VCaP (cell line): ENCODE data around the gene ATP6V1C2.
"Not testable (repeated sequence)": the region's sequence is repeated elsewhere in the genome, so short reads cannot be mapped to it uniquely, and the experiment has no call there.

Experiments
- H3K27ac ChIP-seq: fragments of 450-650 bp; 2 replicates; pipeline ENCODE4 v1.5.1; 2017
- TF ChIP-seq, protein P1 (sequence below): fragments of 450-650 bp; conservative IDR thresholded peaks from 2 replicates; pipeline ENCODE4 v1.5.1; 2017; ENCODE audit warnings: mild to moderate bottlenecking, moderate library complexity

Gene ATP6V1C2

DNA sequence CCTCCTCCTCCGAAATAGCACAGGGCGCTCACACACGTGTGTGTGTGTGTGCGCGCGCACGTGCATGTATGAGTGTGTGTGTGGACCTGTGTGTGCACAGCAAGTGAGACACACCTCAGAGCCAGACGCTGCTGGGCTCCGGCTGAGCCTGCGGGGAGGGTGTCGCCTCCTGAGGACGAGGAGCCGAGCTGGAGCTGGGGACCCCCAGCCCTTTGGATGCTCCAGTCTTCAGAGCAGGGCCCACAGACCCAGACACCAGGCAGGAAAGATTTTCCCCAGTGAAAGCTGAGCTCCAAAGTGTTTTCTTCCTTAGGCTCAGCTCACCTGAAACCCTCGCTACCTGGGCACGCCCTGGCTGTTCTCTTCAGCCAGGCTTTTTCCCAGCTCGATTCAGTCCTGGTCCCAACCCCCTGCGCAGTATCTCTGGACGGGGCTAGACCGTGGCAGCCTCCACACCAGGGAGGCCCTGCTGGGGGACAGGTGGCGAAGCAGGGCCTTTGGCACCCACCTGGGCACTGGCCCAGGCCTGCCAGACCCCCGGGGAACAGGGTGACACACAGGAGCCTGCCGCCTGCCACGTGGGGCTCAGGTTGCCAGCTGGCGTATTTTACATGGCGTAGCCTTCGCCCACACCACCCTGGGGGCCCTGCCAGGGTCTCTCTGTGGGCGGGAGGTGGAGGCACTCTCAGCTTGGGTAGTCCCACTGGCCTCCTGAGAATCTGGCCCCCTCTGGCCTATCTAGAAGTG is 55.0 kb downstream of the ATP6V1C2 start:
- TF ChIP-seq, protein P1, sequence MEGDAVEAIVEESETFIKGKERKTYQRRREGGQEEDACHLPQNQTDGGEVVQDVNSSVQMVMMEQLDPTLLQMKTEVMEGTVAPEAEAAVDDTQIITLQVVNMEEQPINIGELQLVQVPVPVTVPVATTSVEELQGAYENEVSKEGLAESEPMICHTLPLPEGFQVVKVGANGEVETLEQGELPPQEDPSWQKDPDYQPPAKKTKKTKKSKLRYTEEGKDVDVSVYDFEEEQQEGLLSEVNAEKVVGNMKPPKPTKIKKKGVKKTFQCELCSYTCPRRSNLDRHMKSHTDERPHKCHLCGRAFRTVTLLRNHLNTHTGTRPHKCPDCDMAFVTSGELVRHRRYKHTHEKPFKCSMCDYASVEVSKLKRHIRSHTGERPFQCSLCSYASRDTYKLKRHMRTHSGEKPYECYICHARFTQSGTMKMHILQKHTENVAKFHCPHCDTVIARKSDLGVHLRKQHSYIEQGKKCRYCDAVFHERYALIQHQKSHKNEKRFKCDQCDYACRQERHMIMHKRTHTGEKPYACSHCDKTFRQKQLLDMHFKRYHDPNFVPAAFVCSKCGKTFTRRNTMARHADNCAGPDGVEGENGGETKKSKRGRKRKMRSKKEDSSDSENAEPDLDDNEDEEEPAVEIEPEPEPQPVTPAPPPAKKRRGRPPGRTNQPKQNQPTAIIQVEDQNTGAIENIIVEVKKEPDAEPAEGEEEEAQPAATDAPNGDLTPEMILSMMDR = no peak

DNA sequence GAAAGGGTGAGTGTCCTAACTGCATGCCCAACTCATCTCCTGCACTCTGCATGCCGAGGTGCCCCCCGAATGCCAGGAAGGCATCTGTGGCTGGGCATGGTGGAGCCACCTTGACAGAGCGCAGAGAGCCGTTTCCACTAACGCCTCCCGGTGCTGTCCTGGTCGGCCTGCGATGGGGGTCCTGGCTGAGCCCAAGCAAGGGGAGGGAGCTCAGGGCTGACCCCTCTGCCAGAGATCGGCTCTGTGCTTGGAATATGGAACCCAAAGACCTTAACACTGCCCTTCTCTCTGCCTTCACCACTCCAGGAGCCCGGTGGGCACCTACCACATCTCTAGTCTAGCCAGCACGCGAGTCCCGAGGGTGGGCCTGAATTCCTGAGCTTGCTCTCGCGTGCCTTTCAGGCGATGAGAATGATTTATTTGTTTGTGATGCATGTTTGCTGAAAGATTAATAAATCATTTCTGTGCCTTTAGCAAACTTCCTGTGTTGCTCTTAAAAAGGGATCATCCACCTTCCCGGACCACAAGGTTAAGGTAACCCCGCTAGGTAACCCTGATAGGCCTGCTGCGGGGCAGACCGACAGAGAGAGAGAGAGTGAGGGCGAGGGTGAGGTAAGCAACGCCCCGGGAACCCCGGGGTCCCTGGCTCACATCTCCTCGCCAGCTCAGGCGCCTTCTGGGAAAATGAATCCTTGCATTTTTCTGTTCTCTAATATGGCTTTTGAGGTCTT is 55.8 kb downstream of the ATP6V1C2 start:
- TF ChIP-seq, protein P1 = no peak
- peak overlapping the region; percentile 68 for H3K27ac ChIP-seq

More for the DNA sequence above, 55.0 kb downstream of the ATP6V1C2 start:
- H3K27ac ChIP-seq = peak overlapping the region; percentile 68; the same call in 1 of the 2 replicates

- H3K27ac ChIP-seq = peak overlapping the region; percentile 68
- TF ChIP-seq, protein P1 = no peak
These were observed 56.7 kb downstream of the ATP6V1C2 start for GRCh38 chr2:10777842-10778723.

DNA sequence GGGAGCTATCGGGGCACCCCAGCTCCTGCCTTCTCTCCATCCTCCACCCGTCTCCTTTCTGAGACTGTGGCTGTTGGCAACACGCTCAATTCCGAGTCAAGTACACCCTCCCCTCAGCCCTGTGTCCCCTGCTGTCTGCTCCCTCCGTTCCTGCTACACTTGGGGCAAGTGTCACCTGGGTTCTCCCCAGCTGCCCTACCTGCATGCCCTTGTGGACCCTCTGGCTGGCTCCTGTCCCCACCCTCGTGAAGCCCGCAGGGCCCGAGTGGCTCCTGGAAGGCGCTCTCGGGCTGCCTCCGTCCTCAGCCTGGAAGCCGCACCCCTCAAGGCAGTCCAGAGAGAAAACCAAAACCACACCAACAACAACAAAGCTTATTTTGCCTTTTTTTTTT is 57.3 kb downstream of the ATP6V1C2 start:
- peak overlapping the region; percentile 68; the same call in 1 of the 2 replicates for H3K27ac ChIP-seq
- TF ChIP-seq, protein P1 = no peak

DNA sequence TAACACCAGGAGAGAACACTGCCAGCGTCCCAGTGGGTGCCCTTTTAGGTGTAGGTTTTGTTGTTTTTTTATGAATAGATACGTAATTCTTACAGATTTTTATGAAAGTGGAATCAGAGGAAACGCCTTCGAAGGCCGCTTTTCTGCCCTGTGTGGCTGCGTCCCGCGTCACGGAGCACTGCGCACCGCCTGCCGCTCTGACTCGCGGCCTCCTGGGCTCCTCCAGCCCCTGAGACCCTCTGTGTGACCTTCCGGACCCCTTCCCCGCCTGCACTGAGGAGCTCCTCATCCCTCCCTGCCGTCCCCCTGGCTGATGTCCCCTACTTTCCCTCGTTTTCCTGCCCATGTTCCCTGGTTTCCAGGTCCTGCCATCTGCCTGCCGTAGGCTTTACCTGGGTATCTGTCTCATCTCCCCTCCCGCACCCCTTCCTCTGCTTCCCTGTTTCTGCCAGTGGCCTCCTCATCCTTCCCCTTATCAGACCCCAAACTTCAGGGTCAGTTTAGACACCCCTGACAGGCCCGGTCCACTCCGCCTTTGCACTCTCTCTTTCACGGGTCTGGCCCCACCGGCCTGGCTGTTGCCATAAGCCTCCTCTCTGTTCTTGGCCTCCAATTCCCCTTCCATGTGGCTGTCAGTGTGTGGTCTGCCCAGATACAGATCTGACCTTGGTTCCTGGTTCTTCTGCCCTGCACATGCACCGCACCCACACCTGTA is 58.5 kb downstream of the ATP6V1C2 start:
- TF ChIP-seq, protein P1 = no peak
- H3K27ac ChIP-seq = no peak overlapping the region

DNA sequence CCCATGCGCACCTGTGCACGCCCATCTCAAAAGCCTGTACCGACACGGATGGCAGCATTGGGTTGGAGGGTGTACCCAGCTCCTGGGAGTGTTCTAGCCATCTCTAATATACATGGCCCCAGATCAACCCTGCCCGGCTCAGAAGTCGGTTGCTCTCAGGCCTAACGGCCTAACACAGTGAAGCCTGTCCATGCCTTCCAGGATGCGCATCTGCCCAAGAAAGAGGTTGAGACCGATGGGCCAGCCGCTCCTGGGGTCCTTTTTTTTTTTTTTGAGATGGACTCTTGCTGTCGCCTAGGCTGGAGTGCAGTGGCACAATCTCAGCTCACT is 59.0 kb downstream of the ATP6V1C2 start:
- TF ChIP-seq, protein P1 = no peak
- H3K27ac ChIP-seq = no peak overlapping the region

DNA sequence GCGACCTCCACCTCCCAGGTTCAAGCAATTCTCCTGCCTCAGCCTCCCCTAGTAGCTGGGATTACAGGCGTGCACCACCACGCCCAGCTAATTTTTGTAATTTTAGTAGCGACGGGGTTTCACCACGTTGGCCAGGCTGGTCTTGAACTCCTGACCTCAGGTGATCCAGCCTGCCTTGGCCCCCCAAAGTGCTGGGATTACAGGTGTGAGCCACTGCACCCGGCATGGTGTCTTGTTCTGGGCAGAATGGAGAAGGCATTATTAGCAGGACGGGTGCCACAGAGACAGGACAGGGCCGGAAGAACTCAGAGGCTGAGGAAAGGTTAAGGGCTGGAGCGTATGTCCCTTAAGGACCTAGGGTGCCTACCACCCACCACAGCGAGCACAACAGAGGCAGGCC is 59.4 kb downstream of the ATP6V1C2 start:
- H3K27ac ChIP-seq = not testable (repeated sequence)
